Mucosa of descending colon (tissue), 3 donors: ENCODE measurements around the gene BICRAL. TPM values are rescaled to one million over a fixed set of nuclear protein-coding genes. Genes with fewer than 3 reads are reported as not detected.
A peak's percentile ranks its signal among the peaks of the same experiment; 100 is the strongest.
"Not testable (repeated sequence)": the region's sequence is repeated elsewhere in the genome, so short reads cannot be mapped to it uniquely, and the experiment has no call there.

Experiments
- ATAC-seq: fragments of 200-7000 bp; cut with Tn5 transposase; one replicate; pipeline ENCODE4 v1.9.1; 2020; ENCODE audit warnings: mild to moderate bottlenecking, moderate library complexity
- DNase-seq, 3 donors: peaks; one replicate each; pipeline ENCODE4 v3.0.0-alpha.2; 2020
- H3K36me3 ChIP-seq: fragments of 200-600 bp; one replicate; pipeline ENCODE4 v1.8.0; 2021; ENCODE audit warnings: low read depth, mild to moderate bottlenecking
- H3K4me1 ChIP-seq: fragments of 200-600 bp; one replicate; pipeline ENCODE4 v1.8.0; 2021; ENCODE audit warnings: low read depth, mild to moderate bottlenecking
- H3K4me3 ChIP-seq: fragments of 200-600 bp; one replicate; pipeline ENCODE4 v1.8.0; 2021; ENCODE audit warnings: mild to moderate bottlenecking
- H3K9me3 ChIP-seq: fragments of 200-600 bp; one replicate; pipeline ENCODE4 v1.8.0; 2021; ENCODE audit warnings: mild to moderate bottlenecking
- intact Hi-C, 2 donors: fragments of 100-400 bp; cut with DNase I in 1 of 2; cut with micrococcal nuclease in 1 of 2; formaldehyde crosslinking; loops; one replicate each; pipeline versions ENCODE4 v1.11.0 to v1.11.1; 2022; cut with DNase I, micrococcal nuclease
- total RNA-seq, 3 donors: library from RNA; stranded (reverse); fragmentation: NEBNext Ultra II Directional in 2 of 3; extraction: Animal tissue kit (Norgen Biotek cat#: 25700) in 2 of 3; gene quantifications; one replicate each; pipeline versions ENCODE4 v1.2.1 to v1.2.4, GENCODE V29; 2021 to 2023
- TF ChIP-seq, protein P1 (sequence below): fragments of 200-600 bp; IDR thresholded peaks from one replicate; pipeline ENCODE4 v1.8.0; 2022; ENCODE audit warnings: antibody characterized with exemption, mild to moderate bottlenecking
- donor health status: DM: no; HTN: no; CAD: no; lungs with moderate emphysema.
- donor health status: DM: no; HTN: no; CAD: no.
- donor health status: DM: no; HTN: yes; CAD: no.

The BICRAL gene
- total RNA-seq, 3 donors from 2014 or later: 18.3 to 26.2 (median 23.4) TPM

DNA sequence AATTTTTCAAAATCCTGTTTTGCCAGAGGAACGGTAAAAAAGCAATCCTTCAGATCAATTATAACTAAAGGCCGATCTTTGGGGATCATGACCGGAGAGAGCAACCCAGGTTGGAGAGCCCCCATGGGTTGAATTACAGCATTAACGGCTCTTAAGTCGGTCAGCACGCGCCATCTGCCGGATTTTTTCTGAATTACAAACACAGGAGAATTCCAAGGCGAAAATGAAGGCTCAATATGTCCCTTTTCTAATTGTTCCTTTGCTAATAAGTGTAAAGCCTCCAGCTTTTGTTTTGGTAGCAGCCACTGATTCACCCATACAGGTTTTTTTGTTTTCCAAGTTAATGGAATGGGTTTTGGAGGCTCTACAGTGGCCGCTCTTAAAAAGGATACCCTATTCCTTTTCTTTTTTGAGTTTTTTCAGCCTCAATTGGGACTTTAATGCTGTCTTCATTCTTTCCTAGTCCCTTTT is 117.1 kb downstream of the BICRAL start:
- H3K9me3 ChIP-seq: no peaks in the 10 kb centered on the region
- intact Hi-C loops: no loop called here
- DNase-seq (peak in 1 of 3 donors; percentile 90), ATAC-seq (no peak)
- H3K36me3 ChIP-seq: peaks cover 2% of the 10 kb centered on the region
- no peak overlapping the region for H3K4me3 ChIP-seq
- TF ChIP-seq, protein P1, sequence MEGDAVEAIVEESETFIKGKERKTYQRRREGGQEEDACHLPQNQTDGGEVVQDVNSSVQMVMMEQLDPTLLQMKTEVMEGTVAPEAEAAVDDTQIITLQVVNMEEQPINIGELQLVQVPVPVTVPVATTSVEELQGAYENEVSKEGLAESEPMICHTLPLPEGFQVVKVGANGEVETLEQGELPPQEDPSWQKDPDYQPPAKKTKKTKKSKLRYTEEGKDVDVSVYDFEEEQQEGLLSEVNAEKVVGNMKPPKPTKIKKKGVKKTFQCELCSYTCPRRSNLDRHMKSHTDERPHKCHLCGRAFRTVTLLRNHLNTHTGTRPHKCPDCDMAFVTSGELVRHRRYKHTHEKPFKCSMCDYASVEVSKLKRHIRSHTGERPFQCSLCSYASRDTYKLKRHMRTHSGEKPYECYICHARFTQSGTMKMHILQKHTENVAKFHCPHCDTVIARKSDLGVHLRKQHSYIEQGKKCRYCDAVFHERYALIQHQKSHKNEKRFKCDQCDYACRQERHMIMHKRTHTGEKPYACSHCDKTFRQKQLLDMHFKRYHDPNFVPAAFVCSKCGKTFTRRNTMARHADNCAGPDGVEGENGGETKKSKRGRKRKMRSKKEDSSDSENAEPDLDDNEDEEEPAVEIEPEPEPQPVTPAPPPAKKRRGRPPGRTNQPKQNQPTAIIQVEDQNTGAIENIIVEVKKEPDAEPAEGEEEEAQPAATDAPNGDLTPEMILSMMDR: peak; percentile 48
- no peaks in the 10 kb centered on the region for H3K4me1 ChIP-seq

DNA sequence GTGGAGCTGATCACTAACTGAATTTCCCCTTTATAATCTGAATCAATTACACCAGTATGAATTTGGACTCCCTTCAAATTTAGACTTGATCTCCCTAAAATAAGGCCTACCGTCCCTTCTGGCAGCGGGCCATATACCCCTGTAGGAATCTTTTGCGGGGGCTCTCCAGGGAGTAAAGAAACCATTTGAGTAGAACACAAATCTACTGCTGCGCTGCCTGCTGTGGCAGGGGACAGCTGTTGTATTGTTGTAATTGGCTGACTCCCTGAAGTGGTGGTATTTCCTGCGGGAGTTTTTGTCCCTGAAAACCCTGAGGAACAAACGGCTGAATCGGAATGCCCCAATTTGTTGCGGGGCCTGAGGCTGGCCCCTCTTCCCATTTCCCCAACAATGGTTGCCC is 118.0 kb downstream of the BICRAL start:
- no peak for ATAC-seq
- Histone ChIP-seq H3K36me3 (peaks cover 2% of the 10 kb centered on the region), H3K4me1 (no peaks in the 10 kb centered on the region), H3K4me3 (no peak overlapping the region), H3K9me3 (no peaks in the 10 kb centered on the region)
- TF ChIP-seq, protein P1: no peak
- intact Hi-C loops: loop anchor here in 1 of 2 donors (10.0 kb wide), 1 partner anchor 245 kb away; no protein-coding TSS in a partner anchor
- DNase-seq: no peak

DNA sequence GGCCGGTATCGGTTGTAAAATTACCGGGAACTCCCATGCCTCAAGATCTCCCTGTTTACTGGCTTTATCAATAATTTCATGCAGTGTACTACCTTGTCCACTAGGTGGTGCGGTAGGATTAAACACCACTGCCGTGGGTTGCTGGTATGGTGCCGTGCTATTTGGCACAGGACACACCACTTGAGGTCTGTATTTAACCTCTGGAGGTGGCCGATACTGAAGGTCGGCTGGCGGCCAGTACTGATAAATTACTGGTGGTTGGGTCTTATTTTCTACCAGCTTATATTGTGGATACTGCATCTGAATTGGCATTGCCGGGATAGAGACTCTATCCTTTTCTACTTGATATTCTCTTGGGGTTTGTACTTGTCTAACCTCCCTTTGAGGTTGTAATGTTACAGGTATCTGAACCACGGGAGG is 119.7 kb downstream of the BICRAL start:
- Histone ChIP-seq H3K36me3 (peaks cover 2% of the 10 kb centered on the region), H3K4me3 (no peak overlapping the region), H3K9me3 (no peaks in the 10 kb centered on the region), H3K4me1 (no peaks in the 10 kb centered on the region)
- ATAC-seq (peak; percentile 99), DNase-seq (peak; percentile 59 to 85 (median 66))
- TF ChIP-seq, protein P1: peak; percentile 65
- intact Hi-C loops: loop anchor here in 1 of 2 donors (10.0 kb wide), 1 partner anchor 243 kb away; no protein-coding TSS in a partner anchor

DNA sequence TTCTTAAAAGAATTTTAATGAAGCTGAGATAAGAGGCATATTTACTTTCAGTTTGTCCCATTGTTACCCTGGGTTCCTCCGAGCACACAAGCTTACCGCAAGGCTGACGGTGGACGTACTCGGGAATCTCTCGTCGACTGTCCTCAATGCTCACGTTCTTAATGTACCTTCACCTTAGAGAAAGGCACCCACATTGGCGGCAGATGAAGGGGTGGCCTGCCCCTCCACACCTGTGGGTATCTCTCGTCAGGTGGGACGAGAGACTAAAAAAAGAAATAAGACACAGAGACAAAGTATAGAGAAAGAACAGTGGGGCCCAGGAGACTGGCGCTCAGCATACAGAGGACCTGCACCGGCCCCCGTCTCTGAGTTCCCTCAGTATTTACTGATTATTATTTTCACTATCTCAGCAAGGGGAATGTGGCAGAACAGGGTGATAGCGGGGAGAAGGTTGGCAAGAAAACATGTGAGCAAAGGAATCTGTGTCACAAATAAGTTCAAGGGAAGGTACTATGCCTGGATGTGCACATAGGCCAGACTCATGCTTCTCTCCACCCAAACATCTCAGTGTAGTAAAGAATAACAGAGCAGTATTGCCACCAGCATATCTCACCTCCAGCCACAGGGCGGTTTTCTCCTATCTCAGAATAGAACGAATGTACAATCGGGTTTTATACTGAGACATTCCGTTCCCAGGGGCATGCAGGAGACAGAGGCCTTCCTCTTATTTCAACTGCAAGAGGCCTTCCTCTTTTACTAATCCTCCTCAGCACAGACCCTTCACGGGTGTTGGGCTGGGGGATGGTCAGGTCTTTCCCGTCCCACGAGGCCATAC is 120.8 kb downstream of the BICRAL start:
- not testable (repeated sequence) for H3K4me3 ChIP-seq, ATAC-seq, H3K36me3 ChIP-seq, DNase-seq, H3K4me1 ChIP-seq, H3K9me3 ChIP-seq
- intact Hi-C loops: loop anchor here in 1 of 2 donors (10.0 kb wide), 1 partner anchor 242 kb away; no protein-coding TSS in a partner anchor

DNA sequence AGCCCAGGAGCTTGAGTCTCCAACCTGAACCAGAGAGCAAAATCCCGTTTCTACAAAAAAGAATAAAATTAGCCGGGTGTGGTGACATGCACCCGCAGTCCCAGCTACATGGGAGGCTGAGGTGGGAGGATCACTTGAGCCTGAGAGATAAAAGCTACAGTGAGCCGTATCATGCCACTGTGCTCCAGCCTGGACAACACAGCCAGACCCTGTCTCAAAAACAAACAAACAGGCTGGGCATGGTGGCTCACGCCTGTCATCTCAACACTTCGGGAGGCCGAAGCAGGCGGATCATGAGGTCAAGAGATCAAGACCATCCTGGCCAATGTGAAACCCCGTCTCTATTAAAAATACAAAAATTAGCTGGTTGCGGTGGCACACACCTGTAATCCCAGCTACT is 122.6 kb downstream of the BICRAL start:
- TF ChIP-seq, protein P1: no peak
- no peaks in the 10 kb centered on the region for H3K4me1 ChIP-seq
- H3K9me3 ChIP-seq: no peaks in the 10 kb centered on the region
- intact Hi-C loops: loop anchor here in 1 of 2 donors (10.0 kb wide), 1 partner anchor 240 kb away; no protein-coding TSS in a partner anchor
- H3K4me3 ChIP-seq: no peak overlapping the region
- DNase-seq: no peak
- ATAC-seq: no peak
- peaks cover 2% of the 10 kb centered on the region for H3K36me3 ChIP-seq

DNA sequence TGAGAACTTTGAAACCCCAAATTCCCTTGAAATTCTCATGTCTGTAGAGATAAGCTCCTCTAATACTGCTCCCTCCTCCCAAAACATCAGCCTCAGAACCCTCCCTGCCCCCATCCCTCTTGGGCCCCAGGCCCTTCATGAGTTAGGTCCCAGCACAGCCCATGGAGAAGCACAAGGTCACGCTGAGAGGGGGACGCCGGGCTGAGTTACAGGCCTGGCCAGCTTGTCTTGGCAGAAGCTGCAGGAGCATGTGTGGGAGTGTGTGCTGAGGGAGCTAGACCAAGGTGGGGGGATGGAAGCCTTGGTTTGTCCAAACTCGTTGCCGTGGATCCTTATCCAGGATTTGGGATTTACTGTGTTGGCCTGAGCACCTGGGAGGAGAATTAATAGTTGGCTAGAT is 125.5 kb downstream of the BICRAL start:
- Histone ChIP-seq H3K9me3 (no peaks in the 10 kb centered on the region), H3K36me3 (no peaks in the 10 kb centered on the region), H3K4me1 (peaks cover 5% of the 10 kb centered on the region), H3K4me3 (no peak overlapping the region)
- DNase-seq (no peak), ATAC-seq (no peak)
- TF ChIP-seq, protein P1: no peak
- intact Hi-C loops: loop anchor here (5.0 to 10.0 kb wide), 2 partner anchors 237 to 240 kb away; no protein-coding TSS in a partner anchor
